Skeletal muscle tissue (tissue), 4 donors: ENCODE measurements around the gene ARIH2. TPM values are rescaled to one million over a fixed set of nuclear protein-coding genes. Genes with fewer than 3 reads are reported as not detected.

ENCODE experiments used
- H3K27ac ChIP-seq: one replicate; pipeline ENCODE4 v1.7.0; 2013; ENCODE audit warnings: mild to moderate bottlenecking, low read depth, low read length, inconsistent platforms
- H3K27me3 ChIP-seq, 3 donors: one replicate each; pipeline ENCODE4 v1.7.0; 2013; ENCODE audit warnings: low read length in 3 of 3; ENCODE audit not compliant: control insufficient read depth in 3 of 3, insufficient read depth in 3 of 3
- H3K36me3 ChIP-seq, 3 donors: one replicate each; pipeline ENCODE4 v1.7.0; 2013; ENCODE audit warnings: low read length in 3 of 3; ENCODE audit not compliant: control insufficient read depth in 3 of 3, insufficient read depth in 3 of 3
- H3K4me1 ChIP-seq, 3 donors: one replicate each; pipeline ENCODE4 v1.7.0; 2013; ENCODE audit warnings: low read length in 3 of 3, mild to moderate bottlenecking in 3 of 3; ENCODE audit not compliant: control insufficient read depth in 3 of 3, insufficient read depth in 3 of 3
- H3K4me3 ChIP-seq, 3 donors: one replicate each; pipeline ENCODE4 v1.7.0; 2013; ENCODE audit warnings: low read length in 3 of 3
- H3K9ac ChIP-seq, 3 donors: one replicate each; pipeline ENCODE4 v1.7.0; 2013; ENCODE audit warnings: low read length in 3 of 3, mild to moderate bottlenecking in 3 of 3, moderate library complexity in 2 of 3, low read depth in 1 of 3
- H3K9me3 ChIP-seq, 3 donors: one replicate each; pipeline ENCODE4 v1.7.0; 2013; ENCODE audit warnings: low read length in 3 of 3; ENCODE audit not compliant: control insufficient read depth in 3 of 3
- total RNA-seq: library from RNA; depleted of rRNA; stranded (reverse); fragments of >200 nt; gene quantifications from one replicate; pipeline ENCODE4 v1.2.3, GENCODE V29; 2014
- donor health status: Osteomylitis.

Gene ARIH2
- total RNA-seq, 1 donor from 2014 or later, result 51.7 TPM

DNA sequence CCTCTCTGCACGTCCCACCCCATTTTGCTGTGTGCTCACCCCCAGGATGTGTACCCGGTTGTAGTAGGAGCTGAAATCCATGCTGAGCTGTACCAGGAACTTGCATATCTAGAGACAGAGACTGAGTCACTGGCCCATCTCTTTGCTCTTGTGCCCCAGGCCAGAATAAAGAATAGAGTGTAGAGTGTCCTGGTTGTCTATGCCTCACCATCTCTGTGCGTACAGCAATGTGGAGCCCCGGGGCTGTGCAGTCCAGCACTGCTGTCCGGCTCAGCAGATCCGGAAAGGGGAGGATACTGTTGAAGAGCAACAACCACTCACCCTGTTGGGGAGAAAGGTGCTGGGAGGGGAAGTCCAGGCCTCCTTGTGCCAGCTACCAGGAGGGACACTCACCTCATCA is 97.1 kb downstream of the ARIH2 start:
- Histone ChIP-seq H3K9ac (no peak overlapping the region), H3K36me3 (peaks cover 36 to 42% (median 39%) of the 10 kb centered on the region in 3 donors), H3K4me3 (no peak overlapping the region)

DNA sequence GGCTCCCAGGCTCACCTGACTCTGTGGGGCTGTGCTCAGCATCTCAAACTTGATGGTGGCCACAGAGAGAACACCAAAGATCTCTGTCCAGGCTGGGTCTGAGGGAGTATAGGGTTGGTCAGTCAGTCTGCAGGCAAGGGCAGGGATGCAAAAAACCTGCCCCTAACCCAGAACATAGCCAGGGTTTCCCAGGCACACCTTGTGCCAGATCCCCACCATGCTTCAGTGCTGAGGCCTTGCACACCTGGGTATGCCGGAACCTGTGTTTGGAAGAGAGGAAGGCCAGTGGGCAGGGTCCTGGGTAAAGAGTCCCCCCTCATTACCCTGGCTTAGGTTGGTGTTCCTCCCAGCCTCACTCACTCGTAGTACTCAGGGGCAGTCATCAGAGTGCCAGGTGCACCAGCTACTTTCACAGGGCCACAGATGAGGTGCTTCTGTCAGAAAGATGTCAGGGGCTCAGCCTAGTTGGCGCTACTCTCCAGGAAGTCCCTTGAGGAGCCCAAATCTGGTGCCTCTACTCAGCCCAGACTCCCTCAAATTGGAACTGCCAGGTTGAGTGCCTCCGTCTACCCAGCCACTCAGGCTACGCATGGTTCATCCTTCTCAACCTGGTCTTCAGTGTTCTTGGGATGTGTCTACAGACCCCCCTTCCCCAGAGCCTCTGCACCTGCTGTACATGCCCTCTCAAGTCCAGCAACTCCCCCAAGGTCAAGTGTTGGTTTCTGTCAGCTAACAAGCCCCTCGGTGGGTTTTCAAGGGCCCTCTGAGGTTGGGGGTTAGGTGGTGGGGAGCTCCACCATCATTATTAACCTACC is 98.0 kb downstream of the ARIH2 start:
- Histone ChIP-seq H3K4me1 (peaks cover 48 to 60% (median 59%) of the 10 kb centered on the region in 3 donors), H3K9ac (peak overlapping the region in 1 of 3 donors; percentile 25), H3K27me3 (no peaks in the 10 kb centered on the region), H3K27ac (no peak overlapping the region), H3K4me3 (no peak overlapping the region), H3K36me3 (peaks cover 36 to 42% (median 39%) of the 10 kb centered on the region in 3 donors), H3K9me3 (no peaks in the 10 kb centered on the region)

More for the DNA sequence above, 97.1 kb downstream of the ARIH2 start:
- Histone ChIP-seq H3K4me1 (peaks cover 48 to 61% (median 61%) of the 10 kb centered on the region in 3 donors), H3K27ac (no peak overlapping the region), H3K9me3 (no peaks in the 10 kb centered on the region), H3K27me3 (no peaks in the 10 kb centered on the region)

DNA sequence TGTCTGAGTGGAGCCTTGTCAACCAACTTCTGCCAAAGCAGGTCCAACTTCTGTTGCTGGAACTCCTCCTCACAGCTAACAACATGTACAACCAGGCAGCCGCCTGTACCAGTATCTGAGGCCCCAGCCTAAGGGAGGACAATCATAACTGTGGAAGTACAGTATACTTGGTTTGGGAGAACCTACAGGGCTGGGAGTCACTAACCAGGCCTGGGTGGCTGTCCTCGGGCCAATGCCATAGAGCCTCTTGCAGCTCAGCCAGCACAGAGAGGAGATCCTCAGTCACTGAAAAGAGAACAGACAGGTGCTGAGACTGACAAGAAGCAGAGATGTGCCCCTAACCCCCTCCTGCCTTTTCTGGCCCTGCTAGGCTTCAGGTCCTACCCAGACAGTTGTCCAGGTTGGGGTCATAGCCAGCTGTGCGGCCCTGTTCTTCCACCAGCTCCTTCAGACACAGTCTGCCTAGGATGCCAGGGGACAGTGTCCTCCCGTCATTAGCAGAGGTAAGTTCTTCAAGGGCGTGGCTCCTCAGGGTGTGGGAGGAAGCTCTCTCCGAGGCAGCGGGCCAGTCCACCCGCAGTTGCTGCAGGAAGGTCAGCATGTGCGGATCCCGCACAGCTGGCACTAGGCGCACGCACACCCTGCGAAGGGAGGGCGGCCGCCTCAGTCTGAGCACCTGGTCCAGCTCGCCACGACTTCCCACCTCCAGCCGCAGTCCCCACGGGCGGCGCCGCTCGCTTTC is 98.8 kb downstream of the ARIH2 start:
- Histone ChIP-seq H3K27ac (peak overlapping the region; percentile 65), H3K36me3 (peaks cover 32 to 38% (median 36%) of the 10 kb centered on the region in 3 donors), H3K9me3 (no peaks in the 10 kb centered on the region), H3K9ac (peak overlapping the region; percentile 68 to 86 (median 81)), H3K27me3 (no peaks in the 10 kb centered on the region), H3K4me1 (peaks cover 44 to 59% (median 53%) of the 10 kb centered on the region in 3 donors), H3K4me3 (peak overlapping the region; percentile 81 to 89 (median 87))

DNA sequence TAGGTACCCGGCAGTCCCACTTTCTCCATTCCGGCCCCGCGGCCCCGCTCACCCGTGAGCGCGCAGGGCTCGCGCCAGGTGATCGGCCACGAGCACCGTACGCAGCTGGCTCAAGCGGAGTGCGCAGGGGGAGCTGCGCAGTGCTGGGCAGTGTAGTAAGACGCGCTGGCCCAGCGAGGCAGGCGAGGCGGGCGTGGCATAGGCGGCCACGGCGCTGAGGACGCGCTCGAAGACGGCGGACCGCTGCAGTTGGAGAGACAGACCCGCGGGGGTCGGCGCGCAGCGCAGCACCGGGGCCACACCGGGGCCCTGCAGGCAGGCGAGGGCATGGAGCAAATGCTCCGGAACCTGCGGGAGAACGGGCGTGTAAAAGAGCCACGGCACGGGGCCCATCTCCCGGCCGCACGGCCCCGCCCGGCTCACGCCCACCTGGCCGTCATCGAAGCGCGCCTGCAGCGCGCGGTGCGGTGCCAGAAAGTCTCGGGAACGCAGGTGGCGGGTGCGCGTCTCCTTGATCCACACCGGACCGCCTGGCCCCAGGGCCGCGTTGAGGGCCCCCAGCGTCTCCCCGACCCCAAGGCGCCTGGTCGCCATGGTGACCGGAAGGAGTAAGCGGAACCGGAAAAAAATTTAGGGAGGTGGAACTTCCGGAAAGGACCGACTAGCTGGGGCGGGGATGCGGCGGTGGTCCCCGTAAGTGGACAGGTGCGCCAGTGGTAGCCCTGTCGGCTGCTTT is 99.5 kb downstream of the ARIH2 start, which contains the start of gene DALRD3:
TSS of gene DALRD3 (minus strand) at position 610 of the 736 bp plus-strand sequence. CDS start at position 594, 16 bp downstream.
- Histone ChIP-seq H3K36me3 (peaks cover 34 to 40% (median 35%) of the 10 kb centered on the region in 3 donors), H3K4me1 (peaks cover 44 to 59% (median 53%) of the 10 kb centered on the region in 3 donors), H3K9me3 (no peaks in the 10 kb centered on the region), H3K27ac (peak within 1 kb of the TSS; percentile 65), H3K9ac (peak within 1 kb of the TSS; percentile 68 to 86 (median 81)), H3K27me3 (no peaks in the 10 kb centered on the region), H3K4me3 (peak within 1 kb of the TSS; percentile 81 to 89 (median 87))

DNA sequence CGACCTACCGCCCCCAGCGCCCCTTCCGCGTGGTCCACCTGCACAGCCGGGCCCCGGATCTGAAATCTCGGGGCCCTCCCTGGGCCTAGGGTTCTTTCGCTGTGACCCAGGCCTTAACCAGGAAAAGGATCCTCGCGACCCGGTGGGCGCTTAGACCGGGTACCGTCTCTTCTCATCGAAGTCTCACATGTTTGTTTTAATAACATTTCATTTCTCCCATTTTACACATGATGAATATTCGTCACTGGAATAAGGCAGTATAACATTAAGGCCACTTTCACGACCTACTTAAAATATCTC is 100.0 kb downstream of the ARIH2 start:
- Histone ChIP-seq H3K9me3 (no peaks in the 10 kb centered on the region), H3K4me3 (peak overlapping the region; percentile 81 to 89 (median 87)), H3K27me3 (no peaks in the 10 kb centered on the region), H3K4me1 (peaks cover 42 to 58% (median 53%) of the 10 kb centered on the region in 3 donors), H3K27ac (peak overlapping the region; percentile 65), H3K9ac (peak overlapping the region; percentile 68 to 86 (median 81)), H3K36me3 (peaks cover 35 to 42% (median 36%) of the 10 kb centered on the region in 3 donors)

DNA sequence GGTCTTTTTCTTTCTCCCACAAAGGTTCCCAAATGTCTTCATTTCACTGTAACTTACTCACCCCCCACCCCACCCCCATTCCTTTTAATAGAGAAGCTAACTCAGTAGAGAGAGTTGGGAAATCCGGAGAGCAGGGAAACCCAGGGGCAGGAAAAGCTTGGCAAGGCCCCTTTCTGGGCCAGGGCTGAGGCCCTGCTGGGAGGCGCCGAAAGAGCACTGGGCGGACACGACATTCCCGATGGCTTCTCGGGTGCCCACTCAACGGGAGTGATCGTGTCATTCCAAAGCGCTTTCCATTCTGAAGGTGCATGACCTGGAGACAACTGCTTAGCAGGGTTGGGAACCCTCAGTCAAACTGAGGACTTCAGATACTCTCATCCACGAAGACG is 101.3 kb downstream of the ARIH2 start:
- H3K36me3 ChIP-seq, result peaks cover 38 to 45% (median 38%) of the 10 kb centered on the region in 3 donors
- H3K9me3 ChIP-seq, result no peaks in the 10 kb centered on the region
- H3K9ac ChIP-seq, result peak overlapping the region; percentile 86 to 99 (median 99)
- peaks cover 40 to 57% (median 49%) of the 10 kb centered on the region in 3 donors for H3K4me1 ChIP-seq
- no peaks in the 10 kb centered on the region for H3K27me3 ChIP-seq
- H3K27ac ChIP-seq, result peak overlapping the region; percentile 99
- H3K4me3 ChIP-seq, result peak overlapping the region; percentile 81 to 99 (median 98)

DNA sequence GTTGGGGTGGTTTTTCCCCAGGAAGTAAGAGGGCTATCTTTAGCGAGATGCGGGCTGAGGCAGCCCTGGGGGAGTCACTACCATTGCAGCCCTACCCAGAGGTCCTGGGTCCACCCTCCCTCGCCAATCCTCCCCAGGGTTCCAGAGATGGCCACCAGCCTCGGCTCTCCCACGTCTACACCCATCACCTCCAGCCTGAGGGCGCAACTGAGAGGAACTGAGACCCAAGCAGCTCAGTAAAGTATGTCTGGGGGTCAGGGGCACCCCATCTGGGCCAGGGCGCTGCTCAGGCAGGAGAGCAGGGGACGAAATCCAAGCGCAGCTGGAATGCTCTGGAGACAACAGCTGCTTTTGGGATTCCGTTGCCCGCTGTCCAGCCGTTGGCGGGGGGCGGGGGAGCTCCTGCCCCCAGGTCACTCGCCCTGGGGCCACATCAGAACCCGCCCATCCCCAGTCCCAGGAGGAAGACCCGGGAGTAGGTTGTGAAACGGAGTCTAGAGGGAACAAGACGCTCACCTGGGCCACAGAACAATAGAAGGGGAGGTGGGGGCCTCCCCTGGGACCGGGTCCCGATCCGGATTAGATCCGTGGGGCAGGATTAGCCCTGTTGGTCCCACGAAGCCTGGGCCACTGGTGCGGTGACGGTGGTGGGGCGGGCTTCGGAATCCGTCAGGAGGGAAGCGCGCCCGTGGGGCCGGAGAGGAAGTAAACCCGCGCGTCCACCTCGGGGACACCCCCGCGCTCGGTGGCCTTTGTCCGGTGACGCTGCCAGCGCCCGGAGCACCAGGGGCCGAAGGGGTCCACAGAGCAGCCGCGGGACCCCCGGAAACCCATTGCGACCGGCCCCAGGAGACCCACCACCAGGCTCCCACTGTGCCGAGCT is 101.9 kb downstream of the ARIH2 start:
- Histone ChIP-seq H3K9me3 (no peaks in the 10 kb centered on the region), H3K27ac (peak overlapping the region; percentile 99), H3K4me3 (peak overlapping the region; percentile 81 to 99 (median 98)), H3K27me3 (no peaks in the 10 kb centered on the region), H3K36me3 (peaks cover 38 to 45% (median 38%) of the 10 kb centered on the region in 3 donors), H3K4me1 (peaks cover 45 to 63% (median 54%) of the 10 kb centered on the region in 3 donors), H3K9ac (peak overlapping the region; percentile 86 to 99 (median 99))

DNA sequence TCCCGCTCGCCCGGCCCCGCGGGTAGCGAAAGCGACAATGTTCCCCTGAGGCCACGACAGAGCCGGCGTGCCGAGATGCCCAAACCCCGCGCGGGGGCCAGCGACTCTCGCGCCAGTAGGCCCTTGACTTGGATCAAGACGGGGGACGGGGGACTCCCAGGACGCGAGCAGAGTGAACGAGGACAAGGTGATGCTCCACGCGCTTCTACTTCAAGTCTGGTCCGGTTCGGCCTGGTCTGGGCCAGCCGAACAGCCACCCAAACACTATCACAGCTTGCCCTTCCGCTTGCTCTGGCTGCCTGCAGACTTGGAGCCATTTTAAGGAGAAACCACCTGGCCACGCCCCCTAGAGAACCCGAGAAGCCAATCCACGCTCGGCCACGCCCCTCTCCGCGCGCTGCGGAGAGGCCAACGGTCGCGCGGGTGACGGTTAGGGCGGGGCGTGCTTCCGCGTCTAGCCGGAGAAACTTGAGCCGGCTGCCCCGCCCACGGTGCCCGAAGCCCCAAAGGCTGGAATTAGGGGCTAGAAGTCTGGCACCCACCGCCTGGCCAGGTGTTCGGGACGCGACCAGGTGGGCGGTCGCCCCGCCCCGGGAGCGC is 102.7 kb downstream of the ARIH2 start:
- Histone ChIP-seq H3K9ac (peak overlapping the region; percentile 97 to 99 (median 99)), H3K36me3 (peaks cover 36 to 44% (median 38%) of the 10 kb centered on the region in 3 donors), H3K27me3 (no peaks in the 10 kb centered on the region), H3K4me1 (peaks cover 46 to 70% (median 60%) of the 10 kb centered on the region in 3 donors), H3K9me3 (no peaks in the 10 kb centered on the region), H3K4me3 (peak overlapping the region; percentile 98 to 99 (median 98)), H3K27ac (peak overlapping the region; percentile 99)
